Non-pigmented ciliary epithelial cell (primary cell): ENCODE results near the gene EXOSC5.
"Not testable (repeated sequence)": the region's sequence is repeated elsewhere in the genome, so short reads cannot be mapped to it uniquely, and the experiment has no call there.

Source experiments
- DNase-seq: peaks from one replicate; pipeline ENCODE4 v3.0.0-alpha.2; 2010; ENCODE audit warnings: low read depth

EXOSC5 gene

GRCh38 chr19:41397086-41398049, at the start of gene EXOSC5, which contains the start of gene BCKDHA:
Gene EXOSC5 (minus strand): TSS chr19:41397359. CDS start chr19:41397328, 31 bp downstream.
Gene BCKDHA (plus strand): TSS chr19:41397818. CDS start chr19:41397828, 10 bp downstream.
- DNase-seq = peak; percentile 99

- no peak for DNase-seq
Measured at GRCh38 chr19:41445575-41445974, 48.4 kb upstream of the EXOSC5 start.

GRCh38 chr19:41443813-41444455, 46.8 kb upstream of the EXOSC5 start:
- DNase-seq = no peak

- no peak for DNase-seq
Measured at GRCh38 chr19:41442473-41443355, 45.6 kb upstream of the EXOSC5 start, which contains the start of gene ERICH4. Gene ERICH4 (plus strand): TSS chr19:41443156. CDS start chr19:41443170, 14 bp downstream.

- no peak for DNase-seq
Measured at GRCh38 chr19:41441321-41441945, 44.3 kb upstream of the EXOSC5 start.

- DNase-seq = peak; percentile 95
Measured at GRCh38 chr19:41439441-41440222, 42.5 kb upstream of the EXOSC5 start, which contains the start of gene DMAC2. Gene DMAC2 (minus strand): TSS chr19:41439912. CDS start chr19:41439899, 13 bp downstream.

GRCh38 chr19:41437944-41438574, 40.9 kb upstream of the EXOSC5 start:
- DNase-seq = no peak

- DNase-seq = no peak
Measured at GRCh38 chr19:41436674-41436951, 39.5 kb upstream of the EXOSC5 start.

GRCh38 chr19:41435936-41436673, 38.9 kb upstream of the EXOSC5 start:
- no peak for DNase-seq

GRCh38 chr19:41435376-41435775, 38.2 kb upstream of the EXOSC5 start:
- not testable (repeated sequence) for DNase-seq

- no peak for DNase-seq
Measured at GRCh38 chr19:41434450-41434849, 37.3 kb upstream of the EXOSC5 start.

GRCh38 chr19:41433171-41433570, 36.0 kb upstream of the EXOSC5 start:
- DNase-seq = no peak

GRCh38 chr19:41431426-41432386, 34.5 kb upstream of the EXOSC5 start:
- DNase-seq = no peak

- no peak for DNase-seq
Measured at GRCh38 chr19:41430922-41431321, 33.8 kb upstream of the EXOSC5 start.

GRCh38 chr19:41428481-41428859, 31.3 kb upstream of the EXOSC5 start:
- no peak for DNase-seq

- DNase-seq = no peak
Measured at GRCh38 chr19:41427647-41428480, 30.7 kb upstream of the EXOSC5 start.

GRCh38 chr19:41426952-41427646, 29.9 kb upstream of the EXOSC5 start, which contains the start of gene B3GNT8:
Gene B3GNT8 (minus strand): TSS chr19:41427374. CDS start chr19:41426778, 596 bp downstream.
- no peak for DNase-seq
